Fibroblast of gingiva (primary cell): ENCODE measurements around the gene CCNYL1.
A peak's percentile ranks its signal among the peaks of the same experiment; 100 is the strongest.
"Not testable (repeated sequence)": the region's sequence is repeated elsewhere in the genome, so short reads cannot be mapped to it uniquely, and the experiment has no call there.

Experiments used
- DNase-seq: peaks from one replicate; pipeline ENCODE4 v3.0.0-alpha.2; 2011; ENCODE audit warnings: low read depth

CCNYL1 gene

DNA sequence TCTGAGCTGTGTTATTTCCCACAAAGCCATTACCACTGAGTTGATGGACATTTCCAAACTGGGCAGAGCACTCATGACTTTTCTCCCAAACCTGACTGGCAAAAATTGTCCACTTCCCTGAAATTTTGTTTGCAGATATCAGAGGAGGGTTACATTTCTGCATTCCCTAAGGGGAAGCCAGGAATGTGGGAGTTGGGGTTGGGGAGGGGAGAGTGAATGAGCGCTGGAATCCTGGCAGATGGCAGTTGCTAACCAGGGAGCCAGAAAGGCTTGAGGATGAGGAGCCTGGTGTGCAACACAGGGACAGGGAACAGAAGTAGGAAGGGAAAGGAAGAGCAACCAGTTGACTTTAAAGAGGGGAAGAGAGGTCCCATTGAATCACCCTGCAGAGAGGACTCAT, 14.0 kb upstream of the CCNYL1 start:
- DNase-seq = no peak

DNA sequence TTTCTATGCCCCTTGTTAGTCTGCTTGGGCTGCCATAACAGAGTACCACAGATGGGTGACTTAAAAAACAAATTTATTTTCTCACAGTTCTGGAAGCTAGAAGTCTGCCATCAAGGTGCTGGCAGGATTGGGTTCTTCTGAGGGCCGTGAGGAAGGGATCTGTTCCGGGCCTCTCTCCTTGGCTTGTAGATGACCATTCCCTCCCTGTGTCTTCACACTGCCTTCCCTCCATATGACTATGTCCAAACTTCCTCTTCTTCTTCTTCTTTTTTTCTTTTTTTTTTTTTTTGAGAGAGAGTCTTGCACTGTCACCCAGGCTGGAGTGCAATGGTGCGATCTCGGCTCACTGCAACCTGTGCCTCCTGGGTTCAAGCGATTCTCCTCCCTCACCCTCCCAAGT, 13.1 kb upstream of the CCNYL1 start:
- no peak for DNase-seq

GRCh38 chr2:207704078-207704477, 7.4 kb upstream of the CCNYL1 start:
- no peak for DNase-seq

- no peak for DNase-seq
These were observed 6.8 kb upstream of the CCNYL1 start for GRCh38 chr2:207704671-207705070.

- no peak for DNase-seq
These were observed 4.2 kb upstream of the CCNYL1 start for GRCh38 chr2:207706936-207707860.

GRCh38 chr2:207711750-207712530, 500 bp downstream of the CCNYL1 start:
- DNase-seq = peak; percentile 39

- no peak for DNase-seq
These were observed 4.6 kb downstream of the CCNYL1 start for GRCh38 chr2:207716056-207716455.

- DNase-seq = no peak
These were observed 7.1 kb downstream of the CCNYL1 start for GRCh38 chr2:207718521-207718920.

GRCh38 chr2:207719008-207719407, 7.6 kb downstream of the CCNYL1 start:
- DNase-seq = no peak

DNA sequence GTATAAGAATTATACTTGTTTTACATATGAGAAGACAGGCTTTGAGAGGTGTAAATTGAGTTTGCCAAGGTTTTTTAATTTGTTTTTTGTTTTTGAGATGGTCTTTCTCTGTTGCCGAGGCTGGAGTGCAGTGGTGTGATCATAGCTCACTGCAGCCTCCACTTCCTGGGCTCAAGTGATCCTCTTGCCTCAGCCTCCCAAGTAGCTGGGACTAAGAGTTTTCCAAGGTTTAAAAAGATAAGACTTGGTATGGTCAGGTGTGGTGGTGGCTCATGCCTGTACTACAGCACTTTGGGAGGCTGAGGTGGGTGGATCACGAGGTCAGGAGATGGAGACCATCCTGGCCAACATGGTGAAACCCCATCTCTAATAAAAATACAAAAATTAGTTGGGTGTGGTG, 8.2 kb downstream of the CCNYL1 start:
- DNase-seq = not testable (repeated sequence)

DNA sequence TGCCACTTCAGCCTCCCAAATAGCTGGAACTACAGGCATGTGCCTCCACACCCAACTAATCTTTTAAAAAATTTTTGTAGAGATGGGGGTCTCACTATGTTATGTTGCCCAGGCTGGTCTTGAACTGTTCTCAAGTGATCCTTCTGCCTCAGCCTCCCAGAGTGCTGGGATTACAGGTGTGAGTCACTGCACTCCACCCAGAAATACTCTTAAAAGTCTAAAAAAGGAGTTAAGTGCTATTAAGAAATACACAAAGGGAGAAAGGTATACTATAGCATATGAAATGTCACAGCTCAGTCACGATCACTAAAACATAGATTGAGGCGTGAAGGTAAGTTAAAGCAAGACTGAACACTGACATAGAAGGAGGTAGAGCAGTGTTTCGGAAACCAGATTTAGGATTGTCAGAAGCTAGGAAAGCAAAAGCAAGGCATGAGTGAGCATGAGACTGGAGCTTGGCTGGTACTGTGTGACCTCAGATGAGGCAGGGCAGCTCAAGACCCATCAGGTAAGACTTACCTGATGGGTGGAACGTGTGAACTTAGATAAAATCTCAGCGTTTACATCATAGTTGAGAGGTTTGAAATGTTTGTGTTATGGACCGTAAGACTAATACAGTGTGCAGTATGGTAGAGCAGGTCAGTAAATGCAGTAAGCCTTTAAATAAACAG, 9.2 kb downstream of the CCNYL1 start:
- no peak for DNase-seq

DNA sequence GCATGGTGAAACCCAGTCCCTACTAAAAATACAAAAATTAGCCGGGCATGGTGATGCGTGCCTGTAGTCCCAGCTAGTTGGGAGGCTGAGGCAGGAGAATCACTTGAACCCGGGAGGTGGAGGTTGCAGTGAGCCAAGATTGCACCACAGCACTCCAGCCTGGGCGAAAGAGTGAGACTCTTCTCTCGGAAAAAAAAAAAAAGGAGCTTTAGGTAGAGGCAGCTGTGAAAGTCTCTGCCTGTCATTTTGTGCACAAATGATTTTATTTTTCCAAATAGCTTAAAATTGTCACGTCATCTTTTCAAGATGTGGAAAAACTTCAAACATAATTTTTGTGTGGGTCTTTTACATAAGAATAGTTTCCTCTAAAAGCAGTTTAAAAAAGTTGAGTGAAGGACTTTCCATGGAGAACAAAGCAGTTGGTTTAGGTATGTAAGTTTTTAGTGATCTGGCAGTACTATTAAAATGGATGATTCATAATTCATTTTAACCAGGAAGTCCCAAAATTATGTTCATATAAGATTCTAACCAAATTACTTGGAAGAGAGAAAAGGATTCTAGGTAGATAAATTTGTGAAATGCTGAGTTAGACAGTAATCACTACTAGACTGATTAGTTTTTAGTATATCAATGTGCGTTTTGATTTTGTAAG, 11.5 kb downstream of the CCNYL1 start:
- no peak for DNase-seq

DNA sequence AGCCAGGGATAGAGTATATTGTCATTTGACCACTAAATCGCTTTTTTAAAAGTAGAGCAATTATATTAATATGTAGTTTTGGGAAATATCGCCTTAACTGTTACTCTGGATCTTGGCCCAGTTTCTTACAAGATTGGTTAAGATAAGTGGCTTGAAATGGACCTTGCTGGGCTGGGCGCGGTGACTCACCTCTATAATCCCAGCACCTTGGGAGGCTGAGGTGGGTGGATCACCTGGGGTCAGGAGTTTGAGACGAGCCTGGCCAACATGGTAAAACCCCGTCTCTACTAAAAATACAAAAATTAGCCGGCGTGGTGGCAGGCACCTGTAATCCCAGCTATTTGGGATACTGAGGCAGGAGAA, 12.0 kb downstream of the CCNYL1 start:
- not testable (repeated sequence) for DNase-seq

DNA sequence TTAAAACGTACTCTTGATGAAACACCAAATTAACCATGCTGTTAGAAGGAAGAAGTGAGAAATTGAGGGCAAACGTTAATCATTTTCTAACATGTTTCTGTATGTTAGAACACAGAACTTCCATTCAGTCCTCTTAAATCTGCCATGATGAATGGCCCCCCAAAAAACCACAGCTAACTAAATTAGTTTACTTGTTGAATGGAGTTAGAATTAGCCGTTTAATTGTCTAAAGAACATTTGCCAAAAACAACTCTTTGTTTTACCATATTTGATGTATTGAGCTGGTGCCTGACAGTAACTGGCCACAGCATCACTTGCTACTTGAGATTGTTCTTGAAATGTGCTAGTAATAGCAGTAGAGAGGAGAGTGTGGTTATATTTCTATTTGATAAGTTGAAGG, 12.7 kb downstream of the CCNYL1 start:
- no peak for DNase-seq

DNA sequence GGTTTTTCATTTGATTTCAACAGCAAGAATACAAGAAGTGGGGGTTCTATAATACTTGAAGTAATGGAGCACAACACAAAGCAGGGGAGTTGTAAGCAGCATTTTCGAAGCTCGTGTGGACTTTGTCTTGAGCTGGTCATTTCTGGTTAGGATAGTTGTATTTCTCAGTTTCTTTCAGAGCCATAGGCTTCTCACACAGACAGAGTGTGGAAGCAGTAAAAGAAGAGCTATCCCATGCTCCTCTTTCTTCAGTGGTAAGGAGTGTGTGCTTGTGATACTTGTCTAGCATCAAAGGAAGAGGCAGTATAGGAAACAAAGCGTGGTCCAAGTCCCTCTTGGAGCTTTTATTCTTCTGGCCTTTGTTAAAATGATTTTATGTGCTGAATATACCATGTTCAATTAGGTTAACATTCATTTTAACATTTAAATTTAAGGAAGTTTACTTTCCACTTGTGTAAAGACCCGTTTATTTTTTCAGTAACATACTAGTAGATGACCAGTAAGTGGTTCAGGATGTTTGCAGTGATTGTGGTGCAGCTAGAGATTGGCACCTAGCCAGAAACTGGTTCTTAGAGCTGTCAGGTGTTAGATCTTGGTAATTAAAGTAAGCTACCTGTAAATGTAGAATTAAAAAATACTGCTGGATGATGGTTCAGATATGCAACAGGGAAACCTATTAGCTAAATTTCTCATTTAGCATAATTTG, 14.6 kb downstream of the CCNYL1 start:
- no peak for DNase-seq

DNA sequence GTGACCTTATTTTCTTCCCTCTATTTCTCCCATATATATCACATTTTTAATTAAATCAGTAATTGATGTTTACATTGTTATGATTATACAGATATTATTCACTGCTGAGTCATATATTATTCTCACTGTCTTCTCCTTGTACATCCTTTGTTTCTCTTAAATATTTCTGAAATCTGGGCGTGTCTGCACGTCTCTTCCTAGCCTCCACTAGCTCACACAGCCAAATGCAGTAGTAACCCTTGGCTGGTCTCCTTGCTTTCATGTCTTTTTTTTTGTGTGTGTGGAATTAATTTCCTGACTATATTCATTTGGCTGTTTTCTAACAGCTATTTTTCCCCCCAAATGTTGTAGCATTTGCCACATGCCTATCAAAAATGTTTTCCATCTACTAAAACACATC, 15.8 kb downstream of the CCNYL1 start:
- DNase-seq = peak; percentile 50

- DNase-seq = no peak
These were observed 18.1 kb downstream of the CCNYL1 start for GRCh38 chr2:207729465-207729998.

GRCh38 chr2:207731138-207731537, 19.7 kb downstream of the CCNYL1 start:
- no peak for DNase-seq

DNA sequence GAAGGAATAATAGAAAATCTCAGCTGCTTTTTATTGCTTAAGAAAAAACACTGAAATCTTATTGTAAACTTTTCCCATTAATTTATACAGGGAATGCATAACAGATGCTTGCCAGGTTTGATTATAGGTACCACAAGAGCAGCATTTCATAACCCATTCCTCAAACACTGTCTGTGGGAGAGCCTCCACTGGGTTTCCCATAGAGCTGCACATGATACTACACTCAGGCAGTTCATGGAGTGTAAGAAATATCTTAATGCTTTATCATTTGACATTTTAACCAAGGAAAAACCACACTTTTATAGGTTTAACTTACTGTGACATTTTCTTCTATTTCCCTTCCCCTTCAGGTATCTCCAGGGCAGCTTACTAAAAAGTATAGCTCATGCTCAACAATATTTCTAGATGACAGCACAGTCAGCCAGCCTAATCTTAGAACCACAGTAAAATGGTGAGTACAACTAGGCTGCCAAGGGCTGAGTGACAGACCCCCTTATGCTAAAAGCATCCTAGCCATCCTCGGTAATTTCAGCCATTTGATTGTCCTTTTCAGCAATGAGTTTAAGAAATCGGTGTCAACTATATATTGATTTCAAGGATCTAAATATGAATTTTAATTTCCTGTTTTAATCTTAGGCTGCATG, 22.3 kb downstream of the CCNYL1 start:
- DNase-seq = no peak

DNA sequence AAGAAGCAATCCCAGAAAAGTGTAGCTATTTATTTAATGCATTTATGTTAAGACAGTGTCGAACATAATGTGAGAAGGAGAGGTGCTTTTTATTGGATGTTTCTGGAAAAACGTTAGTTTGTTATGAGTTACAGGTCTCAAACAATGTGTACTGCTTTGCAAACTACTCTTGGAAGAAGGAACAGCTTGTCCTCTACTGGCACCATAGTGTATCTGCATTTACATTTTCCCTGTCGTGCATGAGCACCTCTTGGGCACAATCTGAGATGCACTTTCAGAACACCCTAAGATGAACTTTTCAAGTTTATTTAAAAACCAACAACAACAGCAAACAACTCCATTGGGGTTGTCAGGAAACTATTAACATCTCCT, 22.8 kb downstream of the CCNYL1 start:
- peak; percentile 48 for DNase-seq
